Fibroblast of skin of left quadriceps (primary cell): ENCODE results near the gene CDKL4.
"Not testable (repeated sequence)": the region's sequence is repeated elsewhere in the genome, so short reads cannot be mapped to it uniquely, and the experiment has no call there.

Source experiments
- DNase-seq, 2 experiments: peaks; one replicate each; pipeline ENCODE4 v3.0.0-alpha.2; 2013; ENCODE audit warnings: low read depth in 2 of 2

Gene CDKL4

DNA sequence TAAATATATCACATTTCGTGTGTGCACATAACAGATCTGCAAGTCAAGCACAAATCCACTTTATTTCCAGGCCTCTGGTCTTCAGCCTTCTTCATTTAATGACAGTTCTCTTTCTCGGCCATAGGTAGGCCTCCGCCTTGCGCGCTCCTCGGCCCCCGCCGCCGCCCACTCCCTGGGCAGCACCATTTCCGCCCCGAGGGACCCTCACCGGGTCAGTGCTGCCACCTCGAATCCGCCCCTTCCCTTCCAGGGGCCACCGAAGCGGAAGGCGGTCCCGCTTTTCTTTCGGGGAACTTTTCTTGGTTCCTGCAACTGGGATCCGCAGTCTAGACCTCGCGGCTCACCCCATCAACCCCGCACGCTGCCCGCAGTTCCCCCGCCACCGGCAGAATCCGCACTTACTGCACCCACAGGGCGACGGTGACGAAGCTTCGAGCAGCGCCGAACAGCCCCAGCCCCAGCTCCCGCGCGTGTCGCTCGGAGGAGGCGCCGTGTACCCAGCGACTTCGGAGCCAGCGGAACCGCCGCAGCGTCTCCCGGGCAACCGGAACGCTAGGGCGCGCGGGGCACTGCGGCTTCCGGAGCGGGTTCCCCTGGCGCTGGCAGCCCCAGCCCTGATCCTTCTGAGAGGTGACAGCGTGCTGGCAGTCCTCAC is at the start of gene CDKL4:
Gene CDKL4 (minus strand): TSS at position 502 of the 655 bp plus-strand sequence.
- DNase-seq = no peak

DNA sequence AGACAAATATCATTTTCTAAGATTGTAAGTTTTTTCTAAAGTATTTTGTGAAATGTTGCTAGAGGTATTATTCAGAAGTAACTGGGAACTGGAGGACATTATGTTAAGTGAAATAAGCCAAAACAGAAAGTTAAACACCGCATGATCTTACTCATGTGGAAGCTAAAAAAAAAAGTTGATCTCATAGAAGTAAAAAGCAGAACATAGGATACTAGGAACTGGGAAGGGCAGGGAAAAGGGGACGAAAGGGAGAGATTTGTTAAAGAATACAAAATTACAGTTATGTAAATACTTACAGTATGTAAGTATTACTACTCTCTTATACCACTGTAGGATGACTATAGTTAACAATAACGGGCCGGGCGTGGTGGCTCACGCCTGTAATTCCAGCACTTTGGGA is 46.7 kb upstream of the CDKL4 start:
- DNase-seq = no peak

DNA sequence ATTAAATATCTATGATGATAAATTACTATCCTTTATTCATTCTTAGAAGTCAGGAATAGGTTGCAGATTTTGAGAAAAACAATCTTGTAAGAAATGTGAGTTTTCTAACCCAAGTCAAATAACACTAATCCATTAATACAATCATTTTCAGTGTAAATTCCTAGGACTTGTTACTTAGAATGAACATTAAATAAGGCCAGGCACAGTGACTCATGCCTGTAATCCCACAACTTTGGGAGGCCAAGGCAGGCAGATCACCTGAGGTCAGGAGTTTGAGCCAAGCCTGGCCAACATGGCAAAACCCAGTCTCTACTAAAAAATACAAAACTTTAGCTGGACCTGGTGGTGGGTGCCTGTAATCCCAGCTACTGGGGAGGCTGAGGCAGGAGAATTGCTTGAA is 45.8 kb upstream of the CDKL4 start:
- DNase-seq = no peak

DNA sequence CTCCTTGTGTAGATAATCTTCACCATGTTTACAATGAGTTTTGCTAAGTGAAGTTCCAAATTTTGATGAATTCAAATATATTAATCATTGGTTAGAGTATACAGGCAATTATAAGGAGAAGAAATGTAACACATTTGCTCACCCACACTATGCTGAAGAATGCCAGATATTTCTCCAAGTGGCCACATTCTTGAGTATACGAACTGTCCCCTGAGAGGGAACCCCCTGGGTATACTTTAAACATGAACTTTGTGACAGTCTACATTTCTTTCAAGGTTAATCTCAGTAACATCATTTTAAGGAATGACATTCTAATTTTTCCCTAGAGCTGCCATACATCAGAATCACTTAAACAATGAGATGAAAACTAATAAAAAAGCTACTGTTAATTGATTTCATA is 39.8 kb upstream of the CDKL4 start:
- DNase-seq = no peak

DNA sequence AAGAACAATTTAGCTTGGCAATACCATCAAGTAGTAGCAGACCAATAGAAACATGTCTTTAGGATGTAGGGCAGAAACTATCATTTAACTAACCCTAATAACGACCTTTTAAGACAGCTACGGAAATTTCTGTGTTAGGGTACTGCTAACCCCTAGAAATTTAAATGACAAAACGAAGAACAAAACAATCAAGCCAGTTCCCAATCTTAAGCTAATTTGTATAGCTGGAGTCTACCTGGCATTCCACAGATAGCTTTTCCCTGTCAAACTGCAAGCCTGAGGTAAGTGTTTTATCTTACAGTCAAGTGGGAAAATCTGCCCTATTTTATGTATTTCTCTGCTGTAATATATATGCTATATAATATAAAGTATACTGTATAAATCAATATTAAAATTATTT is 37.6 kb upstream of the CDKL4 start:
- no peak for DNase-seq

DNA sequence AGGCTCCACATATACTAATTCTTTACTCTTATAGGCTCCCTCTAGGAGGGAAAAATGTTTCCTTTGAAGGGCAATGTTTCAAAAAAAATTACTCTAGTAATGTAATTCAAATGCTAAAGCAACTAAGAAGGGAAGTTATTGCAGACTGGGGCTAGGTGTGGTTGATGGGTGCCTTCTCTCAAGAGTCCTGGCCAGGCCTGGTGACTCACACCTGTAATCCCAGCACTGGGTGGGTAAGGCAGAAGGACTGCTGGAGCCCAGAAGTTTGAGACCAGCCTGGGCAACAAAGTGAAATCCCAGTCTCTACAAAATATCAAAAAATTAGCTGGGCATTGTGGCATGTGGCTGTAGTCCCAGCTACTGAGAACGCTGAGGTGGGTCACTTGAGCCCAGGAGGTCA is 31.2 kb upstream of the CDKL4 start:
- DNase-seq = no peak

DNA sequence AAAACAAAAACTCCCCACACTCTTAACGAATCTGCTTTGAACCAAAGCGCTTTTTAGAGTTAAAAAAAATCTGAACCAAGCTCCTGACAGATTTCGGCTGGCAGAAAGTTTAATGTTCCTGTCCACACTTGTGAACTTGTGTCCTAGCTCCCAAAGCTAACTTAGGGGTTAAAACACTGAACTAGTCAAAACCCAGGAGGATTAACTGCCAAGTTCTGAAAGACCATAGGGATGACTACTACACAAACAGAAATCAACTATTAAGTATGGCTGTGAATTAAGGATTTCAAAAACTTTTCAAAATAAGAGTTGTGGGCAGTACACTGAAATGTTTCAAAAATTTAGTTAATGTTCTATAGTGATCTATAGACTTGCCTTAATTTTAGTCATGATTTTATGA is 26.2 kb upstream of the CDKL4 start:
- DNase-seq = no peak

DNA sequence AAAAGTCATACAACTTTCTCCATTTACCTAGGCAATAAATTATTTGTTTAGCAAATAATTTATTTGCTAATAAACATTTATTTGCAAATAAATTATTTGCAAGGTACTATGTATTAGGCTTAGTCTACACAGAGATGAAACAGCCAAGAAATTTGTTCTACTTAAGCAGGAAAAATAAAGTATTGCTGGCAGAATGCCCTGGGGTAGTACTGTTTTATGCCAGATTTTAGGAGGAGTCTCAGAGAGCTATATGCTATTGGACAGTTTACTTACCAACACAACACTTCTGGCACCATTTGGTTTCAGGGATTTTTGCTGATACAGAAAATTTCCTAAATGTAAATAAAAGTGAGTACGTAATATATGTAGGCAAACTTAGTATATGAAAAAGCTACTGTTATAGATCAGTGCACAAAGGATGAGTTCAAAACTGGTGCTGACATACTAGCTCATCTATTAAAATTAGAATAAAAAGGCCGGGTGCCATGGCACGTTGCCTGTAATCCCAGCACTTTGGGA is 23.2 kb upstream of the CDKL4 start:
- DNase-seq = no peak

DNA sequence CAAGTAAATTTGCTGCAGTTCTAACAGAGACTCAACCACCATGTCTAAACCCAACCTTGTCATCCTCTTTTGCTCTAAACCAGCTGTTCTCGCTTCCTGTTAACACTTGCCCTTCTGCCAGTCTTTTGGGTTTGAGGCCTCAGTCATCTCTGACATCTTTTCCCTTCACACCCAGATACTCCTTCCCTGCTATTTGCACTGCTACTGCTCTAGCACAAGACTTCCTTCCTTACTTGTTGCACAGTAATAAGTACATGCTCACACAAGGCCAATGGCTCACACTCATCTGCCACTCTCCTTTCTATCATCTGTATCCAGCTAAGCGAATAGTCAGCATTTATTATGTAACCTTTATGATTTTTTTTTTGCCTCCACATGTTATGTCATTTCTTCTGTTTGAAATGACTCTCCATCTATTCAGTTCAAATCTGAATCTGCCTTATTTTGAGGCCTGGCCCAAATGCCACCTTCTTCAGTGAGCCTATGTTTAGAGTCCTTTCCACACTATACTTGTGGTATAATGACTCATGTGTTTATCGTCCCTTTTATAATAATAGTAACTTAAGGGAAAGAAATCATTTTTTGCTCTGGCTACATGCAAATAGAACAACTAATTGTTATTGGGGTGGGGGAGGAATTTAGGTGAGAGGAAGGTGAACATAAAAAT is 22.5 kb upstream of the CDKL4 start:
- DNase-seq = no peak

DNA sequence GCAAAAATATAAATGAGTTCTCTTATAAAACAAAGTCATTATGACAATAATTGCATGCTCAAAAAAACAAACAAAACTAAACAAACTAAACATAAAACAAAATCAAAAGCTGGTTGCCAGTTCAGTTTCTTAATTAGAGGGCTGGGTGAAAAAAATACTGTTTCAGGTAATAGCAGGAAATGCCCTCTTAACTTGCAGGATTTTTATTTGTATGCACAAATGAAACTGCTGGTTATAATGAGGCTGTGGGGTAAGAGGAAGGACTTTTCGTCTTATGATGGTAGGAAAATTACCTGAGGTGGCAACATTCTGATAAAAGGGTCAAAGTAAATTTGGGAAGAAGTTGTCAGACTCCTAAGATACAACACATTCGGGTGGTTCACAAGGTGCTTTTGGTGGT is 21.5 kb upstream of the CDKL4 start:
- DNase-seq = no peak

DNA sequence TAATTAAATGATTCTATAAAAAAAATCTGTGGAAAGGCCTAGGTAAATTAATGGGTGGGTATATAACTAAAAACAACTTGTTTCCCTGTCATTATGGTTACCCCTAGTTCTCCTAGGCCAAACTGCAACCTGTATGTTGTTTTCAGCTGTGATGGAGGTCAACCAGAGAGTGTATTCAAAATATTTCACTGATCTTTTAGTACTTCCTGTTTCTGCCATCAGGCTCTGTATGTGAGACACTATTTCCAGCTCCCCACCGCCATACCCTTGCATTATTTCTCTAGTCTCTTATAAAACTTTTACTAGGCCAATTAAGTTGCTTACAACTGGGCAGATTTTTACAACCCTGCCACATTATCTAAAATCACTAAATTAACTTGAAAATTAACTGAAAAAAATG is 21.0 kb upstream of the CDKL4 start:
- no peak for DNase-seq

DNA sequence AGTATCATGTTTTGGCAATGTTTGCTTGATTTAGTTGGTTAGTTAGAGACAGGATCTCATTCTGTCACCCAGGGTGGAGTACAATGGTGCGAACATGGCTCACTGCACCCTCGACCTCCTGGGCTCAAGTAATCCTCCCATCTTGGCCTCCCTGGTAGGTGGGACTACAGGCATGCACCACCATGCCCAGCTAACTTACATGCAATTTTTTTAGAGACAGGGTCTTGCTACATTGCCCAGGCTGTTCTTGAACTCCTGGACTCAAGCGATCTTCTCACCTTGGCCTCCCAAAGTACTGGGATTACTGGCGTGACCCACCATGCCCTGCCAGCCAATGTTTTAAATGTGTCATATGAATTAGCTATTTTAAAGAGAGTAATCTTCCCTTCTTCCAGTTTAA is 16.3 kb upstream of the CDKL4 start:
- DNase-seq = no peak

DNA sequence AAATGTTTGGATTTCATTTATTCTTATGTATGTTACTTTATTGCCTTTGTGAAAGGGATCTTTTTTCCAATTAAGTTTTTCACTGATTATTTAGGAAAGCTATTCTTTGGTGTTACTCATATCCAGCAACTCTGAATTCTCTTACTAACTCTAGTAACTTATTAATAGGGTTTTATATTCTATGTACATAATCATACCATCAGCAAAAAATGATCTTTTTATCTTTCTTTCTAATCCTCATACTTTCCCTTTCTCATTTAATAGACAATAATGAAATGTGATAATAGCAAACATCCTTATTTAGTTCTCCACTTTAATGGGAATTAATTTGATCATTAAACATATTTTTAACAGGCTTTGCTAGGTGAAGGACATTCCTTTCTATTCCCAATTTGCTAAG is 12.3 kb upstream of the CDKL4 start:
- no peak for DNase-seq

DNA sequence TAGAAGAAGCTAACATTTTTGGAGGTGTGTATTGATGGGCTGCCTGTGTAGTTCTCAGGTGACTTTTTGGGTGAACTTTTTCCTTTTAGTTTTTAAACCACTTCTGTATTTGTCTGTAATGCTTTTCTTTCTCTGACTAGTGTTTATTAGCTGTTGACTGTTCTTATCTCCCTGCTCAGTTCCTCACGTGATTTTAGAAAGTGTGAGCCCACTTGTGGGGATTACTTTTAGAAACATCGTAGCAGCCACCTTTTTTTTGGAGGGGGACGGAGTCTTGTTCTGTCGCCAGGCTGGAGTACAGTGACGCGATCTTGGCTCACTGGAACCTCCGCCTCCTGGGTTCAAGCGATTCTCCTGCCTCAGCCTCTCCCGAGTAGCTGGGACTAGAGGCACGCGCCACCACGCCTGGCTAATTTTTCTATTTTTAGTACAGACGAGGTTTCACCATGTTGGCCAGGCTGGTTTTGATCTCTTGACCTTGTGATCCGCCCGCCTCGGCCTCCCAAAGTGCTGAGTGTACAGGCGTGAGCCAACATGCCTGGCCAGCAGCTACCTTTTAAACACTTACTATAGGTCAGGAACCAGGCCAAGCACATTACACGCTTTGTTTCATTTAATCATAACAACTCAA is 9.2 kb upstream of the CDKL4 start:
- no peak for DNase-seq

DNA sequence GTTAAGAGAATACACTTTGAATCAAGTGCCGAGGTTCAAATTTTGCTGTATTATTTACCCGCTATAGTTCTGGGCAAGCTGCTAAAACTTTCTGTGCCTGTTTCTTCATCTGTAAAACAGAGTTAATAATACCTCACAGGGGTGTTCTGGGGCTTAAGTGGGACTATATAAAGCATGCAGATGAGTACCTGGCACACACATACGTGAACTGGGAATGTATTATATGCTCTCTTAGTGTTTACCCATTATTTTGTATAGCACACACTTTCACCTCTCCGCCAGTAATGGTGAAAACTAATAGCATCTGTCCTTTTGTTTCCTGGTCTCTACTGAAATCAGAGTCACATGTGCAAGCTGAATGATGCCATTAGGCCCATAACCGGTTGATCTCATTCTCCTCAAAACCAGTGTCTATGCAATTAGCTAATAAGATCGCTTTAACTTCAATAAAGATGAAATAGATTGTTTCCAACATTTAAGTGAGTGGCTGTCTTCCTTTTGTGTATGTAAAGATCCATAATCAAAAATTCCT is 3.8 kb upstream of the CDKL4 start:
- no peak for DNase-seq

DNA sequence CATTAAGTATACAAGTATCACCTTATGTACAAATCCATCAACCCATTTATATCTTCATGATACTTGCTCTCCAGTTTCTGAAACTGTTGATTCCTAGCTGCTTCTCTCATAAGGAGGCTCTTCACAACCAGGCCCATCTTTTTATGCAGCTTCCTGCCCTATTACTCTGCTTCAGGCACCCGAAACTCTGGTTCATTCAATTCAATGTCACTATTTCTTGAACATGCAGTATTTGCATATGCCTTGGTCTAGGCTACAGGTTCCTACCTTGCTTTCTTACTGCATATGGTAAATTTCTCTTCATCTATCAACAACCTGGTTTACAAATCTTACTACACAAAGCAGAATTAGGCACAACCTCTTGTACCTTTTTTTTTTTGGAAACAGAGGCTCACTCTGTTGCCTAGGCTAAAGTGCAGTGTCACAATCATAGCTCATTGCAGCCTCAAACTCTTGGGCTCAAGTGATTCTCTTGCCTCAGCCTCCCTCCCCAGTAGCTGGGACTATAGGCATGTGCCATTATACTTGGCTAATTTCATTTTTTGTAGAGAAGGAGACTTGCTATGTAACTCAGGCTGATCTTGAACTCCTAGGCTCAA is 2.7 kb upstream of the CDKL4 start:
- DNase-seq = no peak

DNA sequence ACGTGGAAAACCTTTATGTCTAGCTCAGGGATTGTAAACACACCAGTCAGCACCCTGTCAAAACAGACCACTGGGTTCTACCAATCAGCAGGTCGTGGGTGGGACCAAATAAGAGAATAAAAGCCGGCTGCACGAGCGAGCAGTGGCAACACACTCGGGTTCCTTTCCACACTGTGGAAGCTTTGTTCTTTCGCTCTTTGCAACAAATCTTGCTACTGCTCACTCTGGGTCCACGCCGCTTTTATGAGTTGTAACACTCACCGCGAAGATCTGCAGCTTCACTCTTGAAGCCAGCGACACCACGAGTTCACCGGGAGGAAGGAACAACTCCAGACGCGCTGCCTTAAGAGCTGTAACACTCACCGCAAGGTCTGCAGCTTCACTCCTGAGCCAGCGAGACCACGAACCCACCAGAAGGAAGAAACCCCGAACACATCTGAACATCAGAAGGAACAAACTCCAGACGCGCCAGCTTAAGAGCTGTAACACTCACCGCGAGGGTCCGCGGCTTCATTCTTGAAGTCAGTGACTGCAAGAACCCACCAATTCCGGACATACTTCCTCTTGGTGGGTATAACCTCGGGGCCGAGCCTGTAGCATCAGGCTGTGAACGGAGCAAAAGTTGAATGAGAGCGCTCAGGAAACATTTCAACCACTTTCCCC is 1.3 kb upstream of the CDKL4 start:
- not testable (repeated sequence) for DNase-seq

DNA sequence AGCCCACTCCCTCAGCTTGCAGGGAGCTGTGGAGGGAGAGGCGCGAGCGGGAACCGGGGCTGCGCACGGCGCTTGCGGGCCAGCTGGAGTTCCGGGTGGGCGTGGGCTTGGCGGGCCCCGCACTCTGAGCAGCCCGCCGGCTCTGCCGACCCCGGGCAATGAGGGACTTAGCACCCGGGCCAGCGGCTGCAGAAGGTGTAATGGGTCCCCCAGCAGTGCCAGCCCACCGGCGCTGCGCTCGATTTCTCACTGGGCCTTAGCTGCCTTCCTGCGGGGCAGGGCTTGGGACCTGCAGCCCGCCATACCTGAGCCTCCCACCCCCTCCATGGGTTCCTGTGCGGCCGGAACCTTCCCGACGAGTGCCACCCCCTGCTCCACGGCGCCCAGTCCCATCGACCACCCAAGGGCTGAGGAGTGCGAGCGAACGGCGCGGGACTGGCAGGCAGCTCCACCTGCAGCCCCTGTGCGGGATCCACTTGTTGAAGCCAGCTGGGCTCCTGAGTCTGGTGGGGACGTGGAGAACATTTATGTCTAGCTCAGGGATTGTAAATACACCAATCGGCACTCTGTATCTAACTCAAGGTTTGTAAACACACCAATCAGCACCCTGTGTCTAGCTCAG is 582 bp upstream of the CDKL4 start:
- DNase-seq = not testable (repeated sequence)

DNA sequence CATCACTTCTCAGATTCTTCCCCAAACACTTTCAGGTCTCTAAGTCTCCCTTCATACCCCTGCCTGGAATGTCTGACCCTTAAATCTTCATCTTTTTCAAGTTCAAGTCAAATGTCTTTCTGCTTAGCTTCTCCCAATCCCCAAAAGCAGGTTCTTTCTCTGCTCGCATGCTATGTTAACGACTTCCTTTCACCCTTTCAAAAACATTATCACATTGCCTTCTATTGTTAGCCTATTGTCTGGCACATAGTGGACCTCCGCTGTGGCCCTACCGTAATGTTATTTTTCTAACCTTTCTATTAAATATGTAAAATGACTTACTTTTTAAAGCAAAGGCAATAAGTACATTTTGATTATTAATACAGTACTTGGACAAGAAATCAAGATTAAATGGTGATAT is 2.2 kb downstream of the CDKL4 start:
- no peak for DNase-seq

DNA sequence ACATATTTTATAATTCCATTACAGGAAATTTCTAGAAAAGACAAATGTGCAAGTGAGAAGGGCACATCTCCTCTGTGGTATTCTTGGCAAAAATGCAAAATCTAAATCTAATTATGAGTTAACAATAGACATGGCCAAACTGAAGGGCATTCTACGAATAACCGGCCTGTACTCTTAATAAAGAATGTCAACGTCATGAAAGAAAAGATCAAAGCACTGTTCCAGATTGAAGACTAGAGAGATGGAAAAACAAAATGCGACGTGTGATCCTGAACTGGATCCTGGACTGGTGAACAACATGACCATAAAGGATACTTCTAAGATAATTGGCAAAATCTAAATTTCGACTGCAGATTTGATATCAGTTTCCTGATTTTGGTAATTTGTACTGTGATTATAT is 3.0 kb downstream of the CDKL4 start:
- no peak for DNase-seq

DNA sequence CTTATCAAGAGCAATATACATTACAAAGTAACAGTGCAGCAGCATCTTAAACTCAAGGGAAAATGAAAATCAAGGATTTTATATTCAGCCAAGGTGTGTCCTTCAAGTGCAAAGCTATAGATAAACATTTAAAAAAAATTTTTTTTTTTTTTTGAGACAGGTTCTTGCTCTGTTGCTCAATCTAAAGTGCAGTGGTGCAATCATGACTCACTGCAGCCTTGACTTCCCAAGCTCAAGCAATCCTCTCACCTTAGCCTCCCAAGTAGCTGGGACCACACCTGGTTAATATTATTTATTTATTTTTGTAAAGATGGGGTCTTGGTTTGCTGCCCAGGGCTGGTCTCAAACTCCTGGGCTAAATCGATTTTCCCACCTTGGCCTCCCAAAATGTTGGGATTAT is 9.0 kb downstream of the CDKL4 start:
- no peak for DNase-seq

DNA sequence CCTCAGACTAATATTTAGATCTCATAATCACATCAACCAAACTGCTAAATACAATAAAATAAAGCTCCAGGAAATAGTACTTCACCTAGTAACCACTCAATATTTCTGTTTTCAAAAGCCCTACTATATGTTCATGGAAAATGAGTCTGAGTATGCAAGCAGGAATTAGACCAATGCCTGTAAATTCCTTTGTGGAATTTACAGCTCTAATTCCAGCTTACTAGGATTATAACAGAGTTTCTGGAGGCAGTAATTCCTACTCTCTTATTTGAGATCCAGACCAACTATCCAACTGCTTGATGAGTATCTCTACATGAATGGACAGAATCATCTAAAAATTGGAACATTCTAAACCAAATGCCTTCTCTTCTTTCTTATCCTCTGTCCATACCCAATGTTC is 11.6 kb downstream of the CDKL4 start:
- DNase-seq = no peak
